Breast epithelium (tissue), 3 donors: Measurements from ENCODE around the gene TPCN2.

Experiments used
- POLR2A ChIP-seq: fragments of 450-650 bp; IDR thresholded peaks from one replicate; pipeline ENCODE4 v1.6.1; 2016; ENCODE audit warnings: antibody characterized with exemption, mild to moderate bottlenecking, moderate library complexity
- POLR2AphosphoS5 ChIP-seq, 3 donors: sonication (generic); formaldehyde crosslinking; IDR thresholded peaks; one replicate each; pipeline ENCODE4 v1.6.1; 2017; ENCODE audit warnings: antibody characterized with exemption in 3 of 3
- TF ChIP-seq, protein P1 (sequence below), 3 donors: fragments of 450-650 bp; IDR thresholded peaks; one replicate each; pipeline ENCODE4 v1.5.1; 2016 to 2017; ENCODE audit warnings: antibody characterized with exemption in 3 of 3, mild to moderate bottlenecking in 3 of 3, moderate library complexity in 3 of 3

DNA sequence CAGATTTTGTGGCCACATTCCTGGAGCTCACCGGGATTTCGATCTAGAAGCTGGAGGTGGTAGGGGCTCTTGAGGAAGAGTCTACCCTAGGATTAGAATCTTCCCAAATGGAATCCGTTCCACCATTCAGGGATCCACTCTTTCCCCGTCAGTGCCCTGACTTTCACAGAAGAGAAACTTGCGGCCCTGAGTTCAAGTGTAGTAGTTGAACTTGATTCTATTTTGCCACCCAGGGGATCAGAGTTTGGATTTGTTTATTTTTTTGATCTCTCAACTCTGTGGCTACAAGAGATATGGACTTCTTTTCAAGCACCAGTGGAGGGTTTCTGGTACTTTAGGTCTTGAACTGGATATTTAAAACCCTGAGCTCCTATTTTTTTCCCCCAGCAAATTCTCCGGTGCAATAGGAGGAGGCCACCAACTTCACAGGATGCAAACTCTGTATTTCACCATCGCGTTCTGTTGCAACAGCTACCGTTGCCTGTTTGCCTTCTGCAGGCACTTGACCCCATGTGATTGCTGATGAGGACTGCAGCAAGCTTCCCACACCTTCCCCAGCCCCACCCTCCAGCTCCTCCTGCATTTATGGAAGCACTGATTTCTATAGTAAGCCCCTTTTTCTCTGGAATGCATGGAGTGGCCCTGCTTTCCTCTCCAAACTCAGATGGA lies 20.9 kb upstream of the TPCN2 start:
- TF ChIP-seq, protein P1, sequence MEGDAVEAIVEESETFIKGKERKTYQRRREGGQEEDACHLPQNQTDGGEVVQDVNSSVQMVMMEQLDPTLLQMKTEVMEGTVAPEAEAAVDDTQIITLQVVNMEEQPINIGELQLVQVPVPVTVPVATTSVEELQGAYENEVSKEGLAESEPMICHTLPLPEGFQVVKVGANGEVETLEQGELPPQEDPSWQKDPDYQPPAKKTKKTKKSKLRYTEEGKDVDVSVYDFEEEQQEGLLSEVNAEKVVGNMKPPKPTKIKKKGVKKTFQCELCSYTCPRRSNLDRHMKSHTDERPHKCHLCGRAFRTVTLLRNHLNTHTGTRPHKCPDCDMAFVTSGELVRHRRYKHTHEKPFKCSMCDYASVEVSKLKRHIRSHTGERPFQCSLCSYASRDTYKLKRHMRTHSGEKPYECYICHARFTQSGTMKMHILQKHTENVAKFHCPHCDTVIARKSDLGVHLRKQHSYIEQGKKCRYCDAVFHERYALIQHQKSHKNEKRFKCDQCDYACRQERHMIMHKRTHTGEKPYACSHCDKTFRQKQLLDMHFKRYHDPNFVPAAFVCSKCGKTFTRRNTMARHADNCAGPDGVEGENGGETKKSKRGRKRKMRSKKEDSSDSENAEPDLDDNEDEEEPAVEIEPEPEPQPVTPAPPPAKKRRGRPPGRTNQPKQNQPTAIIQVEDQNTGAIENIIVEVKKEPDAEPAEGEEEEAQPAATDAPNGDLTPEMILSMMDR (IDR thresholded peaks at IDR 0.05), result no peak
- no peak for TF ChIP-seq POLR2A
- TF ChIP-seq POLR2AphosphoS5 (IDR thresholded peaks at IDR 0.05), result no peak
